Myocyte (in vitro differentiated cells): ENCODE results near the gene PAX5. TPM values are rescaled to one million over a fixed set of nuclear protein-coding genes. Genes with fewer than 3 reads are reported as not detected.

Experiments used
- DNase-seq: peaks from one replicate; pipeline ENCODE4 v3.0.0-alpha.2; 2012; ENCODE audit warnings: low read depth
- total RNA-seq: library from RNA; depleted of rRNA; stranded (reverse); fragments of >200 nt; gene quantifications from 2 replicates; pipeline ENCODE4 v1.2.3, GENCODE V29; 2014

Gene PAX5
- total RNA-seq, 1 donor from 2014 or later, result not detected

DNA sequence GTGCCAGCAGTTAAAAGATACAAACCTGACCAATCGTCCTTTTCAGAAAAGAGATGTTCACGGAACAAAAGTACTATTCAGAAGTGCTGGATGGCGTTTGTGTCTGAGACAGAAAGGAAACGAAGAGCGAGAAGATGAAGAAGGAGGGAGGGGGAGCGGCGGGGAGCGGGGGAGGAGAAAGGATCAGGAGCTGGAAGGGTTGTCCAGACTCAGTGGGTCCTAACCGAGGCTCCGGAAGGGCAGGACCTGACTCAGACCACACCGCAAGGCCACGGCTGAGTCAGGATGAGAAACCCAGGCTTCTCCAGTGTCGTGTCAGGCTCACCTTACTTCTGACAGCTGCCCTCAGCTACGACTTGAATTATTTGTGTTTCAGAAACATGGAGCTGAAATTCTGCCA is 46.2 kb downstream of the PAX5 start:
- peak; percentile 64 for DNase-seq

DNA sequence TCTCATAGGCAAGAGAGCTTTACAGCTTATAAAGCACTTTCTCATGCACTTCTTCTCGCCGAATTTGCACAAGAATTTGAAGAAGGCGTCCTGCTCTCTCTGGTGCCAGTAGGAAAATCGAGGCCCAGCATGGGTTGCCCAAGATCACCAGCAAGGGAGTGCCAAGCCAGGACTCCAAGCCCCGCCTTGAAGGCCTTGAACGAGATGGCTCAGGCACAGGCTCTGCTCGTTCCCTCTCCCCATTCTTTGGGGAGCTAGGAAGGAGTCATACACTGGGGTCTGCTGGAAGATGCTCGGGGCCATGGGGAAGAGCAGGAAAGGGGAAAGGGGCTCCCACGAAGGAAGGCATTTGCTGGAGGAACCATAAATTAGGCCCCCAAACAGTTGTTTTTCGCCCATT is 46.7 kb downstream of the PAX5 start:
- no peak for DNase-seq

DNA sequence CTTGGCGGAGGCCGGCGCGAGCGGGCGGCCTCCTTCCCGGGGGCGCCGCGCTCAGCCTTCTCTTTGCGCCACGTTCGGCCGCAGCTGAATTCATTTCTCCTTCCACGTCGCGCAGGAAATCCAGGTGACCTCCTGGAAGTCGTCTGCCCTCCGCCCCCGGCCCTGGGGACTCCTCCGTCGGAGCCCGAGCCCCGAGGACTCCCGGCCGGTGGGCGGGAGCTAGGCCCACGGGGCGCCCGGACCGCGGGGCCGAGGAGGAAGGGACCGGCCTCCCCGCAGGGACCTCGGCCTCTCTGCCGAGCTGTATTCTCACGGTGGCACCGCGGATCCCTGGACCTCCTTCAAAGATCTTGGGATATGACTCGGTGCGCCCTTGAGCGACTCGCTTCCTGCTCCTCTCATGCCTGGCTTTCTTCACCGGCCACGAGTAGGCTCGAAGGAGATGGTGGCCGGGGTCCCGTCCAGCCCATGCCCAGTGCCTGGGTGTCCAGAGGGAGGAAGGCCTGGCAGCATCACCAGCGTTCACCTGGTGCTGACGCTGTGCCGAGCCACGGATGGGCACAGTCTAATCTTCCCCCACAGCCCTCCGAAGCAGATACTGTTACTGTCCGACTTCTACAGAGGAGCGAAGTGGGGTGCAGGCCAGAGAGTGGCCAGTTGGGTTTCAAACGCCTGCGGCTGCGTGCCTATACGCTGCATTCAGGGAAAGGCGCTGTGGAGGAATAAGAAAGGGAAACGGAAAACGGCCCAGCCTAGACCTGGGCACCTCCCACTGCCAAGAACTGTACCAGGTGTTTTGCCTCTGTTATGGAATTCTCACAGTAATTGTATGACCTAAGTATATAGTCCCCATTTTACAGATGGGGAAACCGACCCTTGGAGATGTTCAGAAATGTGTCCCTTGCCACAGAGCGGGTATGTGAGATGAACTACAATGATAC is 47.3 kb downstream of the PAX5 start:
- no peak for DNase-seq

DNA sequence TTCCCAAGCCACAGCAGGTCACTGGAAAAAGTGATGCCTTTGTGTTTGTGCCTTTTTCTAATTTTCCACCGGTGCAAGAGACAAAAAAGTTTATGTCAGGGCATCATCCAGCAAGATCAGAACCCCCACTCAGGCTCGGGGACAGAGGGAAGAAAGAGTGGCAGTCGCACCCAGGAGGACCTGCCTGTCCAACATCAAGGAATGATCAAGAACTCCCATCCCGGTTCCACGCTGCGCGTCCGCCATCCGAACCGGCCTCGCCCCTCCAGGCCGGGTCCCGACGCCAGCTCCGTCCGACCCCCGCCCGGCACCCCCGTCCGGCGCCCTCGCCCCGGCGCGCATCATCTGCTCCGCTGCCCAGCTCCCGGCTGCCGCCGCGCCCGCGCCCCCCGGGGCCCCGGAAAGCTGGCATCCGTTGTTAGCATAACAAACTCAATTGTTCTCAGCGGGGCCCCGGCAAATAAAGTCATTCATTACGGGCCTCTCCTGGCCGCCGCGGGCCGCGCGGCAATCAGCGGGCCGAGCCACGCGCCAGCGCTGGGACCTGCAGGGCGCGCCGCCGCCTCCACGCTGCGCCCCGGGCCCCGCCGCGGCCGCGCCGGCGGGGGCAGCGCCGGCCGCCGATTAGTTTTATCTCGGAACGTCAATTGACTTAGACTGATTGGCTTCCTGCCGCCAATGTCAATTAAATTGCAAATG is 48.1 kb downstream of the PAX5 start:
- no peak for DNase-seq

DNA sequence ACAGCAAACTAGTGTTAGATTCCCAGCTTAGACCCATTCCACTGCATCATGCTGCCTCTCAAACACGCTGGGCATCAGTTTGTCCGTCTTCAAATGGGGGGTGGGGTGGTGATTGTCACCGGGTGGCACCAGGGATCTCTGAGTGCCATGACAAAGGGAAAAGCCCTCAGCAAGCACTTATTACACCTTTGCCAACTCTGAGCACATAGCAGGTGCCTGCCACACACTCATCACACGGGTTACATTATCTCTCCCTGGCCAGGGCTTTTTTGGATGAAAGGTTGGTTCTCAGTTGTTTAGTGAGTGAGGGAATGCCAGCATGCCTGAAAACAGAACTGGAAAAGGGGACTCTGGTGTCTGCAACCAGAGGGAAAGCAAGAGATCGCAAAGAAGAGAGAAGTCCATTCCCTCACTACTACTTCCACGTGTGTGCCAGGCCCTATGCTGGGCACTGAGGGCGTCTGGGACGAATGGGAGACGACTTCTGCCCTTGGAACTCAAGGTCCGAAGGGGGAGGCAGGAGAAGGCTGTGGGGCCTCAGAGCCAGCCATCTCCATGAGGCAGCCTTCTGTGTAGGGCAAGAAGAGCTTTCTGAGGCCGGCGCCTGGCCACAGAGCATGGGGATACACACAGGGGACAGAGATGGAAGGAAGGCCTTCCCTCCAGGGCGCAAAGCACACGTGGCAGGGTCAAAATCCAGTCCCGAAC is 48.9 kb downstream of the PAX5 start:
- no peak for DNase-seq

DNA sequence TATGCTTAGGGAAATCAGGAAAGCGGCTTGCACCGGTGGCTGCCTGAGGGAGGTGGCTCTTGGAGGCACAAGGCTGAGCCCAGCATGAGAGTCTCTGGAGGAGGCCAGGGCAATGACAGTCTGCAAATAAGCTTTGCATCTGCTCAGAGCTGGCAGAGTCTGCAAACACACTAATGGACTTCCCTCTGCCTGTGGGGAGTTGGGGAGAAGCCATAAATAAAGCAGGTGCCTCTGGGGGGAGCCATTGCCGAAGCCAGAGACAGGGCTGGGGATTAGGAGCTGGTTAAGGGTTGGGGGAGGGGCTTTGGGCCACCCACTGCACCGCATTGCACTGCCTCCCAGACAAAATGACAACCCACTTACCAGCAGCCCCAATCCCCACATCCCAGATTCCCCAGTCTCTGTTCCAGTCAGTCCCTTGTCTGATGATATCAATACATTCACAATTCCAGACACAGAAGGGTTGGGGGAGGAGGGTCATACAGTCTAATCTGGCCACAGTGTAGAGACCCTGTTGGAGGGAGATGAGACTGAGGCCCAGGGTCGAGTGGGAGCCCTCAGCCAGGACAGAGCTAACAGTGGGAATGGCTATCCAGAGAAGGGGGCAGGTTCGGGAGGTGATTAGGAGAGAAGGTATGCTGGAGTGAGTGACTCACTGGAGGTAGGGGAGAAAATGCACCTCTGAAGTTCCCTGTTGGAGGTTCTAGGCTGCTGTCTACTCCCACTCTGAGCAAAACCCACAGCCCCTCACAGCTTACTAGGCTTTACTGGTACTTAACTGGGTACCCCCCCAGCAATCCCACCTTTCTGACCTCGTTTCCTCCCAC is 53.7 kb downstream of the PAX5 start:
- peak; percentile 18 for DNase-seq

DNA sequence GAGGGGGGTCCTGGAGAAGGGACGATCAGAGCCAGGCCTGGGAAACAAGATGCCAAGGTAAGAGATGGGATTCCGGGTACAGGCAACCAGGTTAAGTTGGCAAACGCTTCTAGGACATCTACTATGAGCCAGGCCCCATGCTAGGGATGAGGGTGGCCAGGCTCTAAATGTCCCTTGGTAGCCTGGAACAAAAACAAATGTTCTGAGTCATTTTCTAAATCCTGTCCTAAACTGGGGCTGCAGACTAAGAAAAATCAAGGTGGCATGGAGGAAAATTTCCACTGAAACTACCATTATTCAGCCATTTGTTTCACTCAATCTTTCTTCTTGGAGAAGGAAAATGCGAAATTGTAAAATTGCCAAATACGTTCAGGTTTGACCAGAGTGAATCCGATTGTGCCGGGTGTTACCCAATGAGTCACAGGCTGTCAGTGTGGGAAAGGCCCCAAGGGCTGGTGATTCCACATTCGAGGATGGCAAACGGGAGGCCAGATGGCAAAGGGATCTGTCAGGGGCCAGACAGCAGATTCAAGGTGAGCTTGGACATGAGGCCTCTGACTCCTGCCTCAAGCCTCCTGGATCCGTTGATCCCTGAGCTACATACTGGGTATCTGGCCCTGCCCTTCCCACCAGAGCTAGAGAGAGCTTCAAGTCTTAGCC is 57.6 kb downstream of the PAX5 start:
- DNase-seq, result peak; percentile 22

DNA sequence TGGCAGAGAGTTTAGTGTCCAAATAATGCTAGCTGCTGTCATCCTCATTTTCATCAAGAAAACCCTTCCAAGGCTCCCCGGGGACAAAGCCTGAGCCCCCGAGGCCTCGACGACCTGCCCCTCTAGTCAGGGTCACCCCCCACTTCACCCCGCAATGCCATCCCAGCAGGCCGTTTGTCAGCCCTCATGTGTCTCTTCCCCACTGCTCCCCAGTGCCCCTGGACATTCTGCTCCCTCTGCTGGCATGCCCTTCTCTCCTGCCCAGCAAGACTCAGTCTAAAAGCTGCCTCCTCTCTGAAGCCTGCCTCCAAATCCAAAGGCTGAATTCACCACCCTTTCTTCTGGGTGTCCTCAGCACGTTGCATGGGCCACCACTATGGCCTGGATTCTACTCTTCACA is 59.3 kb downstream of the PAX5 start:
- no peak for DNase-seq

DNA sequence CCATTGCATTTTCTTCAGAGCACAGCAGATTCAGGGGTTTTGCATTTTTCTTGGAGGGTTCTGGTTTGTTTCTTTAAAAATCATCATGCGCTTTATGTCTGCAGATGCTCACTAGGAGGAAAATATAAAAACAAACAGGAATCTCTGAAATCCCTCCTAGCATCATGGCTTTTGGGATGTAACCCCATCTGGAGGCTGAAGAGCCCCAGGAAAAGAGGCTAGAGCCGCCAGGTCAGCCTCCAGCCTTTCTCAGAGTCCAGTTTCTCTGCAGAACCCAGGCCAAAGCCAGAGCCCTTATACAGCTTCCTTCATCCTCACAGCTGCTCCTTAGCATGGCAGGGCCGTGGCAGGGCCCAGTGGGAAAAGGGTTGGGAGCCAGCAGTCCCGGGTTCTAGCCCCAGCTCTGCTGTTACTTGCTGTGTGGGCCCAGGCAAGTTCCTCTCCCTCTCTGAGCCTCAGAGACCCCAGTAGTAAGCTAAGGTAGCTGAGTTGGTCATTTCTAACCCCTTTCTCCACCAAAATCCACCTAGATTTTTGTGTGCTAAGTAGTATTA is 62.1 kb downstream of the PAX5 start:
- no peak for DNase-seq

DNA sequence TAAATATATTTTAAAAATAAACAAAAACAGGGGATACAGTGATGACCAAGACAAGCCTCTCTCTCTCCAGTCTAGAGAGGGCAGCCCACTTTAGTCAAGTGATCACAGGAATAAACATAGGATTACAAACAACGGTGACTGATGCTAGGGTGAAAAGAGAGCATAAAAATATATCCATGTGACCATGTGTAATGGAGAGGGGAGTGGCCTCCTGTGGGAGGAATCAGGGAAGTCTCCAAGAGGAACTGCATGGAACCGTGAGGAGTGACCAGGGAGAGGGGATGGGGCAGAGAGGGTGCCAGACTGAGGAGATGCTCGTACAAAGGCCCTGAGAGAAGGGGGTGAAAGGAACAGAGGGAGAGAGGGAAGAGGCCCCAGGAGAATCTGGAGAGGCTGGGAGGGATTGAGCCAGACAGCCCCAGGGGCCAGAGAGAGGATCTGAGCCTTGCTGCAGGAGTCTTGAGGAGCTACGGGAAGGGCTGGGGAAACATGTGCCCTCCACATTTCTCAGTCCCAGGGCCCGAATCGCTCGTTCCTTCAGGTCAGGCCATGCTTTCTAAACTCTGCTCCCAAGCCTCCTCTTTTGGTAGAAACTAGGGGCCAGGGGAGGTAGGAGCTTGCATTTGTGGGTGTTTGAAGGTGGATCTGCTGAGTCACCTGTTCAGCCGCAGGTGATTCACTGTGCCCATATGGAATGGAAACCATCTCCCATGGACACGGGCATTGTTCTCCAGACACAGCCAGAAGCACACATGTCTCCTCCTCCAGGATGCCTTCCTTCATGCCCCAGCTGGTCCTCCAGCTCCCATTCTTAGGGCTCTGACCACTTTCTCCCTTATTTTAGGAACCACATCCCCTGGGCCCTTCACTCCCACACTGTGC is 63.8 kb downstream of the PAX5 start:
- DNase-seq, result no peak

DNA sequence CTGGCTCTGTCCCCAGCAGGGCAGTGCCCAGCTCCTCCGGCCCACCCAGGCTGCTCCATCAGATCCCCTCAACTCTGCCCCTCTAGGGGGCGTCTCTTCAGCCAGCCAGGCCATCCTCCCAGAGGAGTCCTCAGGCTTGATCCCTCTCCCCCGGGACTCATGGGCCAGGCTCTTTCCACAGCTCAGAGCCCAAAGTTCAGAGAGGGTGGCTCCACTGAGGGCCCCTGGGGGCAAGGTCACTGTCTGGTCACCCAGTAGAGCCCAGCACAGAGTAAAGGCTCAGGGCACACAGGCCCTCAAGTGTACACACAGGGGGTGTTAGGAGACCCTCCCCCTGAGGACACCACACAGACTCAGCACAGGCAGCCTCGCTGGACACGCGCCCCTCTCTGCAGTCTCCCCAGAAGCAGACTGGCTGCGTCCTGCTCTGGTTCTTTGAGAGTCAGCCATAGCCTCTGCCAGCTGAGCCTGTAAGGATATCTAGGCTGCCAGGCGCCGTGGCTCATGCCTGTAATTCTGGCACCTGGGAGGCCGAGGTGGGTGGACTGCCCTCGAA is 64.8 kb downstream of the PAX5 start:
- DNase-seq, result no peak

DNA sequence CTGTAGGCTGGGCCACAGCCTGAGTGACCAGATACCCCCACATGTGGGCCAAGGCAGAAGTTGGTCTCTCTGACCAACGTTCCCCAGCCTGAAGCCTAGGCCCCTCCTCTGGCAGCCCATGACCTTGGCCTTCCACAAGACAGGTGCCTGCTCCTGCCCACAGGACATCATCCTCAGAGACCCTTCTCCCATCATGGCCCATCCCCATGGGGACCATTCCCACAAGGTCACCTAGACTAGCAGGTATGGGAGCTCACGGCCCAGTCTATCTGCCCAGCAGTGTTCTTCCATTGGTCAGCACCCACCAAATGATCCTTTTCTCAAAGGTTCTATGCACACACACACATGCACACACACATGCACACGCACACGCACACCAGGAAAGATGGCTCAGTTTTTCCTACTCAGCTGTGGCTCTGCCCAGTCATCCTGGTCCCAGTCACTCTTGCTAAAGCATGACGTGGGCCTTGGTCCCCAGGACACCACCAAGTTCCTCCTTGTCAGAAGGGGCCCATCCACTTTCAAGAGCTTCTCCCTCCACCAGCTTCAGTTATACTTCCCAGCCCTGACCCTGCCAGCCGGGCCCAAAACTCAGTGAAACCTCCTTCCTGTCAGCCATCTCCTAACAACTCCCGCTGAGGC is 65.4 kb downstream of the PAX5 start:
- no peak for DNase-seq

DNA sequence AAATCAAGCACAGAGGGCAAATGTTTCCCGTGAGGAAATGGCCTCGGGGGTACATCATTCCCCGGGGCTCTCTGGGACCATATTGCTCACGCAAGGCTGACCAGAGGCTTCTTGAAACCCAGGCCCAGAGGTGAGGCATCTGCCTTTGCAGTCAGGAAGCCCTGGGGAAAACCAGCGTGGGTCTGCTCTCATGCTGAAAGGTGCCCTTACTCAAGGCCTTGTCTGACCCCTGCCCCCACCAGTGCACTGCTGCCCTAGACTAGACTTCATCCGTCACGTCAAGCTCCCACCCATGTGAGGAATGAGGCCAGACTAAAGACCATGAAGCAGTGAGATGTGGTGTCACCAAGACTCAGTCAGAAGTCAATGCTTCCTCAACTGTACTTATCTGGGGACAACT is 66.1 kb downstream of the PAX5 start:
- DNase-seq, result no peak

DNA sequence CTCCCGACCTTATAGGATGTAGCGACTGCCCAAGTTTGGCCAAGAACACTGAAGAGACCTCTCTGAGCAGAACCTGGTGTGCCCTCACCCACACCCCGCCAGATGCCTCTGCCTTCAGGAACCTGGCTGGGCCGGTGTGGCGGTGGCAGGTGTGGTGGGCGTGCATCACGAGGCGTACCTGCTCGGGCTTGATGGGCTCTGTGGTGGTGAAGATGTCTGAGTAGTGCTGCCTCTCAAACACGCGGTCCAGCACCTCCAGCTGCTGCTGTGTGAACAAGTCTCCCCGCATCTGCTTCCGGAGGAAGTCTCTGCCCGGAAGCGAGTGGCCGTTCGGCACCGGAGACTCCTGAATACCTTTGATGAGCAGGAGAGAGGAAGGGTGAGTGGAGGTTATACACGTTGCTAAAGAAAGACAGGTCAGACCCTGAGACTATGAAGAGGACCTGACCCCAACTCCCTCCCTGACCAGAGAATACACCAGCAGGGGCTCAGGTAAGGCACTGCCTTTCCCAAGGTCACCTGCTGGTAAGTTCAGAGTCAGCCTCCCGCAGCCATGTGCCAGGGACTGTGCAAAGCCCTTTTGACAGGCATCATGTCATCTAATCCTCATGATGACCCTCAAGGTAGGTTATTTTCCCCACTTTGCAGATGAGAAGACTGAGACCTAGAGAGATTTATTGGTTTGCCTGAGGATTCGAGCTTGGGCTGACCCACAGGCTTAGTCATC is 67.5 kb downstream of the PAX5 start:
- DNase-seq, result no peak

DNA sequence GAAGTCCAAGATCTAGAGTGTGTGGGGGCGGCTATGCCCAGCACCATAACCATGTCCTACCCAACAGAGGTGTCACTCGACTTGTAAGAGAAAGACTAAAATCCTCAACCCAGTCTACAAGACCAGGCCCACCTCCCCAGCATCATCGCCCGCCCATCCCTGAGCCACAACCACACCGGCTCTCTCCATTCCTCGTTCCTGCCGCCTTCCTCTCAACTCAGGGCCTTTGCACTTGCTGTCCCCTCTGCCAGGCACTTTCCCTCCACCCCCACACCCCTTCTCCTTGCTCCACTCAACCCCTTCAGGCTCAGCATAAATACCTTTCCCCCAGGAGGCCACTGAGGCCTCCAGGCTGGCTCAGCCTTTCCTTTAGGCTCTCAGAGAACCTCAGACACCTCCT is 69.3 kb downstream of the PAX5 start:
- no peak for DNase-seq

DNA sequence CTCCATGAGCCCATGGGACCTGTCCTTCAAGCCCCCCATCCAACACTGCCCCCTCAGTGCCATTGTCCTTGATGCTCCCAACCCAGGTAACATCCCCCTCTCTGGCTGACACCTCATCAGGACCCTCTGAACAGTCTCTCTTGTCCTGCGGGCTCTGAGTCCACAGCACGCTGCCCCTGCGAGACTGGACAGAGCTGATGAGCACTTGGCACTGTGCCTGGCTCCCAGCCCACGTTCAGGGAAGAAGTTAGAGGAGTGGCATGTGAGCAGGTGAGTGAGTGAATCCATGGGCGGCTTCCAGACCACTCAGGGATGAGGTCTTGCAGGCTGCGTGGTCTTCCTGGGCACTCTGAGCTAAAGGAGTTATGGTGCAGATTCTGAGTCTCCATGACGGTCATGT is 70.7 kb downstream of the PAX5 start:
- DNase-seq, result no peak

DNA sequence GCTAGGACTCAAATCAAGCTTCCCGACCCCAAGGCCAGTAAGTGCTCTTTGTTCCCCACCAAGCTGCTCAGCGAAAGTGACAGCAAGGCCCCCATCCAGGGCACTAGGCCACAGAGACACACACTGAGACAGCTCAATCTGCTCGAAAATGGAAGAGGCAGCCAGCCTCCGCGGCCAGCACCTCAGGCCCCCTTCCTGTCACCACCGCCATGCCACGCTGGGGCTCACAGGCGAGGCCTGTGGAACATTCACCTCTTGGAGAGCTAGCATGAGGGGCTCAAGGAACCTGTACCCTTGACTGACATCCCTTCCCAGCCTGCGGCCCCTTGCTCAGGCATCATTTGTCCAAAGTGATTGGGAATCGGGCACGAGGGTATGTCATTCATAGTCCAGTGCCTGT is 71.4 kb downstream of the PAX5 start:
- DNase-seq, result no peak
